Activated naive CD4-positive, alpha-beta T cell treated with anti-CD3 and anti-CD28 coated beads for 36 hours (primary cell): ENCODE data around the gene OR56A4. TPM values are rescaled to one million over a fixed set of nuclear protein-coding genes. Genes with fewer than 3 reads are reported as not detected.
"Not testable (repeated sequence)": the region's sequence is repeated elsewhere in the genome, so short reads cannot be mapped to it uniquely, and the experiment has no call there.

Source experiments
- CTCF ChIA-PET: fragments of 350-600 bp; sonication (Branson Sonifier 250); formaldehyde crosslinking; loops from one replicate; lab custom pipeline; 2021; ENCODE audit warnings: antibody characterized with exemption; lab: Charles Lee
- DNase-seq: peaks from one replicate; pipeline ENCODE4 v3.0.0-alpha.2; 2020
- H3K27ac Mint-ChIP-seq: one replicate; pipeline ENCODE4 v1.8.0; 2021; ENCODE audit warnings: mild to moderate bottlenecking, mixed read lengths
- H3K27me3 Mint-ChIP-seq: one replicate; pipeline ENCODE4 v1.8.0; 2021; ENCODE audit warnings: low read depth, mixed read lengths
- H3K36me3 Mint-ChIP-seq: one replicate; pipeline ENCODE4 v1.8.0; 2021; ENCODE audit warnings: low read depth, mixed read lengths
- H3K4me1 Mint-ChIP-seq: one replicate; pipeline ENCODE4 v1.8.0; 2021; ENCODE audit warnings: low read depth, mixed read lengths
- H3K4me3 Mint-ChIP-seq: one replicate; pipeline ENCODE4 v1.8.0; 2021; ENCODE audit warnings: mild to moderate bottlenecking, moderate library complexity, mixed read lengths
- H3K9me3 Mint-ChIP-seq: one replicate; pipeline ENCODE4 v1.8.0; 2021; ENCODE audit warnings: mixed read lengths
- intact Hi-C: fragments of 100-400 bp; cut with micrococcal nuclease; formaldehyde crosslinking; loops from one replicate; pipeline ENCODE4 v1.15.1; 2023
- total RNA-seq, 2 experiments: library from RNA; stranded (reverse); gene quantifications; one replicate each; pipeline ENCODE4 v1.2.3, GENCODE V29; 2021

OR56A4 gene
- total RNA-seq, 2 experiments from 2014 or later, result not detected

DNA sequence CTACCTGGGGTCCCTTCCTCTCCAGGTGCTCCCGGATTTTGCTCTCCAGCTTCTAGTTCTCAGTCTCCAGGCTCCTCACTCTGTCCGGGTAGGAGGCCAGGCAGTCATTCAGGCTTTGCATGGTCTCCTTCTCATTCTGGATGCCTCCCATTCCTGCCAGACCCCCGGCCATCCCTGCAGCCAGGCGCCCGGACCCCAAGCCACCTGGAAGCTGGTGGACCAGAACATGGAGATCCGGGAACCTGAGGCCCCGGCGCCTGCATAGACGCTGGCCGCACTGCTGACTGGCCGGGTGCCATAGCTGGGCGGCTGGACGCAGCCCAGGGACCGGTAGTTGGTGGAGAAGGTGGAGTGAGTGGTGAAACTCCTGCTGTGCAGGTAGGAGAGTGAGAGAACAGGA is 12.0 kb downstream of the OR56A4 start:
- H3K27me3 Mint-ChIP-seq, result peaks cover 2% of the 10 kb centered on the region
- H3K4me3 Mint-ChIP-seq, result no peak overlapping the region
- intact Hi-C loops, result no loop called here
- no peaks in the 10 kb centered on the region for H3K9me3 Mint-ChIP-seq
- CTCF ChIA-PET, result interaction anchor here (1.8 kb wide), 1 partner anchor 288 kb away, joined by 4 read pairs; no protein-coding TSS in a partner anchor
- H3K27ac Mint-ChIP-seq, result no peak overlapping the region
- no peaks in the 10 kb centered on the region for H3K36me3 Mint-ChIP-seq
- no peaks in the 10 kb centered on the region for H3K4me1 Mint-ChIP-seq
- no peak for DNase-seq

DNA sequence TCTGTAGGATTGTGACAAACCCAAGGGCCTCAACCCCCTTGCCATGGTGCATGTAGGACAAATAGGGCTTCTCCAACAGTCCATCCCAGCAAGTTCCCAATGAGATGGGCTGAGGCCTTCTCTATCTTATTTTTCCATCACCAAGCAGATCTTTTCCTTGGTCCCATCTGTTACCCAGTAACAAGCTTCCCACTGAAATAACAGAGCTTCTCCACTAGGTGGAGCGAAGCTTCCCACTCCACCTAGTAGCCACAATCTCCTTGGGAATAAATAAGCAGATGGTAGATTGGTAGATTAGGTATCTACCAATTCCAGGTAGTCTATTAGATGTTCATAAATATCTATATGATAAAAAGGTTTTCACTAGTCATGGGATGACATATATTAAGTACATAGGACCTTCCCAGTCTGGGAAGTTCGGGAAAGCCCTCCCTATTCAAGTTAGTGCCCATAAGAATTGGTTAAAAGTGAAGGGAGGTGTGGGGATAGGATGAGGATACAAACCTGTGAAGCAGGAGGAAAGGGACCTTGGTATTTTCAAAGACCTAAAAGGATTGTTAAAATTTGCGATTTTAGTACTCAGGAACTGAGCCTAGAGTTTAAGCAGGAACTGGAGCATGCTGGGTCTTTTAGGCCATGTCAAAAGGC is 14.0 kb downstream of the OR56A4 start:
- CTCF ChIA-PET, result interaction anchor here (0.9 kb wide), 1 partner anchor 48 kb away, joined by 3 read pairs; no protein-coding TSS in a partner anchor
- intact Hi-C loops, result no loop called here

DNA sequence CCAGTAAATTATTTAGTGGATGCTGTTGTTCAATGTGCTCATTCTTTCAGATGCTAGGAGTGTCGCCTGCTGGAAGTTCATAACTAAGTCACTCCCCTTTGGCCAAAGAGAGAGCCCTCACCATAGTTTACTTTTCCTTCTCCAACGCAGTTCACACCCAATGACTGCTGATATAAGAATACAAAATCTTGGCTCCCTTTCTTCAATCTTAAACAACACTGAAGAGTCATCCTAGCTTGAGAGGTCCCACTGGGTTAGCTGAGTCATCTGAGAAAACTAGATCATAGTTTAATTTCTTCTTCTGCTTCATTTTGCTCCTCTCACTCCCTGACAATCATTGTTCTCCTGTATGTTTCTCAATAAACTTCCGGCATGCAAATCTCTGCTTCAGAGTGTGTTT is 14.6 kb downstream of the OR56A4 start:
- no peaks in the 10 kb centered on the region for H3K4me1 Mint-ChIP-seq
- H3K4me3 Mint-ChIP-seq, result no peak overlapping the region
- H3K27me3 Mint-ChIP-seq, result peaks cover 4% of the 10 kb centered on the region
- CTCF ChIA-PET, result interaction anchor here (0.9 kb wide), 1 partner anchor 48 kb away, joined by 3 read pairs; no protein-coding TSS in a partner anchor
- no peak overlapping the region for H3K27ac Mint-ChIP-seq
- H3K36me3 Mint-ChIP-seq, result no peaks in the 10 kb centered on the region
- no peak for DNase-seq
- intact Hi-C loops, result no loop called here
- no peaks in the 10 kb centered on the region for H3K9me3 Mint-ChIP-seq

More for the DNA sequence above, 14.0 kb downstream of the OR56A4 start:
- H3K4me1 Mint-ChIP-seq, result no peaks in the 10 kb centered on the region
- H3K27me3 Mint-ChIP-seq, result peaks cover 4% of the 10 kb centered on the region
- H3K36me3 Mint-ChIP-seq, result no peaks in the 10 kb centered on the region
- no peak overlapping the region for H3K27ac Mint-ChIP-seq
- H3K4me3 Mint-ChIP-seq, result no peak overlapping the region
- DNase-seq, result no peak
- H3K9me3 Mint-ChIP-seq, result no peaks in the 10 kb centered on the region

DNA sequence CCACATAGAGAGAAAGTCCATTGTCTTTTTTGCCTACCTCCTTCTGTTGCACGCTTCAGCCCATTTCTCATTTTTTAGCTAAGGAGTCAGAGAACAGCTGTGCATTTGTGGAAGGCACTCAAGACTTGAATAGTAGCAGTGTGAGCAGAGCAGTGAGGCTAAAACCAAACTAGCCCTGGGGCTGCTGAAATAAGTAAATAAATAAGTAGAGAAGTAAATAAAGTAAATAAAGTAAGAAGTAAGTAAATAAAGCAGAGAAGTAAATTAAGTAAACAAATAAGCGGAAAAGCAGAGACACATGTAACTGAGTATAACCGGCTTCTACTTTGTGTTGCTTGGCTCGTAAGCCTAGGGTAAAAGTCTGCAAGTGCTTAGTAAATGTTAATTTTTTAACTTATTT is 17.5 kb downstream of the OR56A4 start:
- Mint-ChIP-seq H3K36me3 (no peaks in the 10 kb centered on the region), H3K27ac (no peak overlapping the region), H3K27me3 (peaks cover 6% of the 10 kb centered on the region), H3K4me1 (no peaks in the 10 kb centered on the region), H3K9me3 (no peaks in the 10 kb centered on the region), H3K4me3 (no peak overlapping the region)
- intact Hi-C loops, result no loop called here
- CTCF ChIA-PET, result no interaction called here
- no peak for DNase-seq

DNA sequence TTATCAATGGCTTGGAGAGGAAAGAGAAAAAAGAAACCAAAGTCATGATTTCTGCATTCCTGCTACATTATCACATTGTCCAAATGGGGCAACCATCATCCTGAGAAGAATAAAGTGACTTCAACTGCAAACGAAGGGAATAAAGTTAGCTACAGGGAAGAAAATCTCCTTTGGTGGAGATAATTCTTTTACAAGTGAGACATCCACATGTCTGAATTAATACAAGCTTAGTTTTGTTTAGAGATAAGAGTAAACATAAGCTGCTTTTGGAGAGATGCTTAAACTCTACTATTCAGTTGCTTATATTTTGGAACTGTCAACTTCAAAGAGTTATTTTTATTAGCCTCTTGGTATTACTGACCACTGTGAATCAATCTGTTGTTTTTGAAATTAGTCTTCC is 19.9 kb downstream of the OR56A4 start, which contains the start of gene OR52L1:
Gene OR52L1 (minus strand): TSS at position 101 of the 400 bp plus-strand sequence. CDS start 55 bp downstream, at position 46.
- CTCF ChIA-PET, result interaction anchor here (0.7 kb wide), 1 partner anchor 295 kb away, joined by 3 read pairs; no protein-coding TSS in a partner anchor
- intact Hi-C loops, result no loop called here
- Mint-ChIP-seq H3K27me3 (peaks cover 10% of the 10 kb centered on the region), H3K9me3 (no peaks in the 10 kb centered on the region), H3K4me3 (no peak within 1 kb of the TSS), H3K36me3 (no peaks in the 10 kb centered on the region), H3K4me1 (no peaks in the 10 kb centered on the region), H3K27ac (no peak within 1 kb of the TSS)
- no peak for DNase-seq

DNA sequence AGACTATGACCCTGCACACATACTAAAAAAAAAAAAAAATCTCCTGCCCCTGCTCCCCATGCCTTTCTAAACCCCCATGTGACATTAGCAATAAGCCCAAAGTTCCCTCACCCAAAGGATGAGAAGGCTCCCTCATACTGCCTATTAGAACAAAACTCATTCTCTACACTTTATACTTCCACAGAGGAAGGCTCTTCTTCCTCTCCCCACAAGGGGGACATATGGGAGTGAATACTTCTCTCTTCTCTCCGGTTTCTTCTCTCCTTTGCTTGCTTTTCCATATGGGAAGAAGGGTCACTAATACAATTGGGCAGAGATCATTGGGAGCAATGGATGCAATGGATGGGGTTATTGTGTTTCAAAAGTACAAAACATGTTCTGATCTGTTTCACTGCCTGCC is 23.3 kb downstream of the OR56A4 start:
- peaks cover 10% of the 10 kb centered on the region for H3K27me3 Mint-ChIP-seq
- no peak overlapping the region for H3K4me3 Mint-ChIP-seq
- H3K9me3 Mint-ChIP-seq, result peaks cover 3% of the 10 kb centered on the region
- CTCF ChIA-PET, result interaction anchor here (0.6 kb wide), 1 partner anchor 177 kb away, joined by 4 read pairs; no protein-coding TSS in a partner anchor
- no peak overlapping the region for H3K27ac Mint-ChIP-seq
- no peaks in the 10 kb centered on the region for H3K36me3 Mint-ChIP-seq
- intact Hi-C loops, result no loop called here
- DNase-seq, result no peak
- H3K4me1 Mint-ChIP-seq, result no peaks in the 10 kb centered on the region

DNA sequence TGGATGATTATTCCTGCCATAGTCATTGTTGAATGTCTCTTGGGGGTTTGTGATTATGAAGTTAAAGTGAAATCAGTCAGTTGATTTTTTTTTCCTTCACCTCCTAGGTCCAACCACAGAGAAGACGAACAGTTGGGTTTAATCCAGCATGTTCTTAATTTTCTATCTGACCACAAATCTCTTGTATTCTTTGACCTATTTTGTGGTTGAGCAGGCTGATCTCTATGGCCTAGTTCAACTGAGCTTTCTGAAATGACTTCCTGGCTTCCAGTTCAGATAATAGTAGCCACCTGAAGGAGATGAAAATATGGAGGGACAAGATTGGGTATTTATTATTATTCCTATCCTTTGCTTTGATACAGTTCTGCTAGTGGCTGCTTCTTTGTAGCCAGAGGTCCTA is 33.2 kb downstream of the OR56A4 start:
- Mint-ChIP-seq H3K36me3 (no peaks in the 10 kb centered on the region), H3K4me3 (no peak overlapping the region), H3K9me3 (peaks cover 2% of the 10 kb centered on the region), H3K27ac (no peak overlapping the region), H3K4me1 (no peaks in the 10 kb centered on the region), H3K27me3 (no peaks in the 10 kb centered on the region)
- DNase-seq, result no peak
- intact Hi-C loops, result no loop called here
- CTCF ChIA-PET, result no interaction called here

DNA sequence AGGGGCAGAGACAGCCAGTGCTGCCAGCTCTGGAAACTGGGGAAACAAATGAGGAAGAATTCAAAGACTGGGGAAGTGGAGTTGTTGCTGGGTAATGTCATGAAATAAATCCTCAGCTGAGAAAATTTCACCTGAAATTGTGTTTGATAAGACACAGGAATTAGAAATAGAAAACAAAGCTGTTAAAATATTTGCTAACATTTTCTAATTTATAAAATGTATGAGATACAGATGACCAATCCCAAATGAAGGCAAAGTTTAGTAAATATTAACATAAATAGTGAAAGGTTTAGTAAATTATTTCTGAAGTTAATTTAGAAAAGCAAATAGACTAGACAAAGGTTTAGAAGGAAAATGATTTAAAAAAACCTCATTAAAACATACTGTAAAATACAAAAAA is 38.4 kb downstream of the OR56A4 start, which contains the start of gene OR56A5:
Gene OR56A5 (minus strand): TSS at position 101 of the 400 bp plus-strand sequence. CDS start 0 bp downstream, at position 101.
- Mint-ChIP-seq H3K4me3 (no peak within 1 kb of the TSS), H3K9me3 (peaks cover 7% of the 10 kb centered on the region), H3K4me1 (no peaks in the 10 kb centered on the region), H3K27ac (no peak within 1 kb of the TSS), H3K36me3 (no peaks in the 10 kb centered on the region), H3K27me3 (peaks cover 11% of the 10 kb centered on the region)
- CTCF ChIA-PET, result no interaction called here
- no peak for DNase-seq
- intact Hi-C loops, result no loop called here

DNA sequence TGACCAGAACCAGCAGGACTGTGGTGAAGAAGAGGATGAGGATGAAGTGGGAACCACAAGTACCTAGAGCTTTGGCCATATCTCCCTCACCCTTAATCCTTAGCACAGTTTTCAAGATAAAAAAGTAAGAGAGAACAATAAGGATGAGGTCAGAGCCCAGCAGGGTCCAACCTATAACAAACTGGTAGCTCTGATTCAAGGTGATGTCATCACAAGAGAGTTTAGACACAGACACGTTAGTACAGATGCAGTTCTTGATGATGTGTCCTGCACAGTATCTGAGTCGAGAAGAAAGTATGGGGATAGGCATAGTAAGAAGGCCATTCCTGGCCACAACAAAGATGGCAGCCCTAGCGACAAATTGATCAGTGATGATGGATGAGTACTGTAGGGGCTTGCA is 39.0 kb downstream of the OR56A4 start:
- Mint-ChIP-seq H3K9me3 (peaks cover 13% of the 10 kb centered on the region), H3K36me3 (no peaks in the 10 kb centered on the region), H3K27me3 (peaks cover 11% of the 10 kb centered on the region), H3K27ac (no peak overlapping the region), H3K4me3 (no peak overlapping the region), H3K4me1 (no peaks in the 10 kb centered on the region)
- intact Hi-C loops, result no loop called here
- DNase-seq, result no peak
- CTCF ChIA-PET, result no interaction called here

DNA sequence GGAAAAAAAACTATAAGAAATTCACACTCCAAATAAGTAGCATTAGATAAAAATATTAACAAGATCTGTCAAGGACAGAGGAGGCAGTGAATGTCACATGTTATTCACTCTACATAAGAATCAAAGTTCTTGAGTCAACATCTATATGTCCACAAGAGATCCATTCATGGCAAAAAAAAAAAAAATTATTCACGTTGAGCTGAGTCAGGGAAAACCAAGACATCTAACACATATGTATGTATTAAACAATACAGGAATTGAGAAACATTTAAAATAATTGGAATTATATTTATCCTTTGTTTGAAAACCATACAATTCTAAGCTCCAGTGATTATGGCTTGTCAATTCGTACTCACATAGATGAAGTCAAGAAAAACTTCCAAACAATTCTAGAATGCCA is 39.8 kb downstream of the OR56A4 start:
- intact Hi-C loops, result no loop called here
- CTCF ChIA-PET, result interaction anchor here (0.6 kb wide), 1 partner anchor 613 kb away, joined by 3 read pairs; no protein-coding TSS in a partner anchor
- Mint-ChIP-seq H3K4me1 (no peaks in the 10 kb centered on the region), H3K27ac (no peak overlapping the region), H3K9me3 (peaks cover 17% of the 10 kb centered on the region), H3K27me3 (peaks cover 11% of the 10 kb centered on the region), H3K4me3 (no peak overlapping the region), H3K36me3 (no peaks in the 10 kb centered on the region)
- DNase-seq, result no peak

DNA sequence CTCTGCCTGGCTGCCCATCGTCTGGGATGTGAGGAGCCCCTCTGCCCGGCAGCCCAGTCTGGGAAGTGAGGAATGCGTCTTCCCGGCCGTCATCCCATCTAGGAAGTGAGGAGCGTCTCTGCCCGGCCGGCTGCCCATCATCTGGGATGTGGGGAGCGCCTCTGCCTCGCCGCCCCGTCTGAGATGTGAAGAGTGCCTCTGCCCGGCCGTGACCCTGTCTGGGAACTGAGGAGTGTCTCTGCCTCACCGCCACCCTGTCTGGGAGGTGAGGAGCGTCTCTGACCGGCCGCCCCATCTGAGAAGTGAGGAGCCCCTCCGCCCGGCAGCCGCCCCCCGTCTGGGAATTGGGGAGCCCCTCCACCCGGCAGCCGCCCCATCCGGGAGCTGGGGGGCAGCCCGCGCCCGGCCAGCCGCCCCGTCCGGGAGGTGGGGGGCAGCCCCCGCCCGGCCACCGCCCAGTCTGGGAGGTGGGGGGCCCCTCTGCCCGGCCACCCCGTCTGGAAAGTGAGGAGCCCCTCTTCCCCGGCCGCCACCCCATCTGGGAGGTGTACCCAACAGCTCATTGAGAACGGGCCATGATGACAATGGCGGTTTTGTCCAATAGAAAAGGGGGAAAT is 45.9 kb downstream of the OR56A4 start:
- H3K27me3 Mint-ChIP-seq, H3K27ac Mint-ChIP-seq, DNase-seq, H3K4me3 Mint-ChIP-seq, intact Hi-C loops, H3K4me1 Mint-ChIP-seq, H3K36me3 Mint-ChIP-seq, CTCF ChIA-PET: not testable (repeated sequence)
- peaks cover 22% of the 10 kb centered on the region for H3K9me3 Mint-ChIP-seq

DNA sequence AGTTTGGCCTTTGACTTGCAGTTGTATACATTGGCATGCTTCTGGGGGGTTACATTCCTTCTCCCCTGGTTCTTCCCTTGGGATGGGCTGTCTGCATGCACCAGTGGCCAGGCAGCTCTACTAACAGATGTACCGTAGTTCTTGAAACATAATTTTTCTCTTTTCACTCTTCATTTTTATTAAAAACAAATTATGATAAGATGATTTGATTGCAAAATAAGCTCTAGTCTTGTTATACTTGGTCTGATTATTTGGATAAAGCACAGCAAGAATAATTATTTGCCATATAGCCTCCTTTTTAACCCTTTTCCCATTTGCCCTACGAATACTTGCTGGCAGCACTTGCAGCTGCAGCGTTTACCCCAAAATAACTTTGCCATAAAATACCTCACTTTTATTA is 51.2 kb downstream of the OR56A4 start:
- intact Hi-C loops, result no loop called here
- CTCF ChIA-PET, result interaction anchor here (1.4 kb wide), 1 partner anchor 296 kb away, joined by 3 read pairs; no protein-coding TSS in a partner anchor
- no peak overlapping the region for H3K4me3 Mint-ChIP-seq

More for the DNA sequence above, 51.2 kb downstream of the OR56A4 start:
- Mint-ChIP-seq H3K27me3 (peaks cover 5% of the 10 kb centered on the region), H3K9me3 (no peaks in the 10 kb centered on the region), H3K27ac (no peak overlapping the region), H3K4me1 (no peaks in the 10 kb centered on the region), H3K36me3 (no peaks in the 10 kb centered on the region)
- DNase-seq, result no peak
